HEK293 (cell line): ENCODE measurements around the gene DCC.

Source experiments
- CTCF ChIA-PET: fragments of 350-600 bp; formaldehyde crosslinking; extraction: SDS; loops from one replicate; lab custom pipeline; 2021; ENCODE audit warnings: antibody characterized with exemption; lab: Yijun Ruan, JAX
- POLR2A ChIA-PET: fragments of 300-600 bp; formaldehyde crosslinking; extraction: SDS; loops from one replicate; lab custom pipeline; 2020; ENCODE audit warnings: antibody characterized with exemption, inconsistent platforms; lab: Yijun Ruan, JAX
- H3K27ac ChIP-seq: fragments of 200-500 bp; sonication (Bioruptor generic); 2 replicates; pipeline ENCODE4 v1.5.1; 2014; ENCODE audit warnings: low read depth, low read length, control low read depth, inconsistent platforms; ENCODE audit errors: extremely low read depth
- H3K36me3 ChIP-seq, 2 experiments: fragments of 200-500 bp in 1 of 2; sonication (Bioruptor generic) in 1 of 2; 1 replicate in 1 of 2; 2 replicates in 1 of 2; pipeline ENCODE4 v1.5.1; 2014 to 2017; ENCODE audit warnings: inconsistent platforms in 2 of 2, low read length in 2 of 2; ENCODE audit not compliant: control insufficient read depth in 2 of 2, insufficient read depth in 1 of 2
- H3K4me1 ChIP-seq: fragments of 200-500 bp; sonication (Bioruptor generic); 2 replicates; pipeline ENCODE4 v1.5.1; 2014; ENCODE audit warnings: mild to moderate bottlenecking, low read length, inconsistent platforms; ENCODE audit not compliant: control insufficient read depth, insufficient read depth
- H3K4me3 ChIP-seq: 2 replicates; pipeline ENCODE4 v1.5.1; 2011; ENCODE audit warnings: low read depth, mild to moderate bottlenecking, control low read depth, low read length, moderate library complexity
- H3K9me3 ChIP-seq: fragments of 200-500 bp; sonication (Bioruptor generic); 2 replicates; pipeline ENCODE4 v1.5.1; 2014; ENCODE audit warnings: low read depth, low read length, inconsistent platforms; ENCODE audit not compliant: control insufficient read depth, insufficient read depth
- GFI1B ChIP-seq: fragments of 450-650 bp; formaldehyde crosslinking; IDR thresholded peaks from 2 replicates; pipeline ENCODE4 v1.5.1; 2016; ENCODE audit warnings: missing biosample characterization, missing genetic modification characterization
- GLI4 ChIP-seq: fragments of 450-650 bp; formaldehyde crosslinking; IDR thresholded peaks from 2 replicates; pipeline ENCODE4 v1.5.1; 2016; ENCODE audit warnings: missing biosample characterization, missing genetic modification characterization
- GLIS1 ChIP-seq: fragments of 450-650 bp; formaldehyde crosslinking; IDR thresholded peaks from 2 replicates; pipeline ENCODE4 v1.5.1; 2016; ENCODE audit warnings: missing biosample characterization, missing genetic modification characterization
- OSR2 ChIP-seq: fragments of 450-650 bp; formaldehyde crosslinking; IDR thresholded peaks from 2 replicates; pipeline ENCODE4 v1.5.1; 2016; ENCODE audit warnings: missing biosample characterization, missing genetic modification characterization
- PRDM2 ChIP-seq: fragments of 450-650 bp; formaldehyde crosslinking; IDR thresholded peaks from 2 replicates; pipeline ENCODE4 v1.5.1; 2016; ENCODE audit warnings: missing biosample characterization, missing genetic modification characterization, borderline replicate concordance
- REST ChIP-seq: fragments of 450-650 bp; formaldehyde crosslinking; IDR thresholded peaks from 2 replicates; pipeline ENCODE4 v1.5.1; 2016; ENCODE audit warnings: missing biosample characterization, missing genetic modification characterization
- SETDB1 ChIP-seq: IDR thresholded peaks from one replicate; pipeline ENCODE4 v1.6.1; 2017; ENCODE audit warnings: mild to moderate bottlenecking, low read length, moderate library complexity, mixed read lengths; ENCODE audit not compliant: insufficient read length
- SP7 ChIP-seq: fragments of 450-650 bp; formaldehyde crosslinking; IDR thresholded peaks from 2 replicates; pipeline ENCODE4 v1.5.1; 2016; ENCODE audit warnings: missing biosample characterization, missing genetic modification characterization
- YY1 ChIP-seq: fragments of 450-650 bp; formaldehyde crosslinking; IDR thresholded peaks from 2 replicates; pipeline ENCODE4 v1.5.1; 2018; ENCODE audit warnings: missing biosample characterization, missing genetic modification characterization
- ZBTB21 ChIP-seq: fragments of 450-650 bp; formaldehyde crosslinking; IDR thresholded peaks from 2 replicates; pipeline ENCODE4 v1.5.1; 2017; ENCODE audit warnings: missing biosample characterization, missing genetic modification characterization
- ZBTB7A ChIP-seq: fragments of 450-650 bp; formaldehyde crosslinking; IDR thresholded peaks from 2 replicates; pipeline ENCODE4 v1.5.1; 2016; ENCODE audit warnings: low read depth, missing biosample characterization, missing genetic modification characterization
- ZEB2 ChIP-seq: fragments of 450-650 bp; formaldehyde crosslinking; IDR thresholded peaks from 2 replicates; pipeline ENCODE4 v1.5.1; 2016; ENCODE audit warnings: missing biosample characterization, missing genetic modification characterization
- ZFHX2 ChIP-seq: fragments of 450-650 bp; formaldehyde crosslinking; conservative IDR thresholded peaks from 2 replicates; pipeline ENCODE4 v1.5.1; 2016; ENCODE audit warnings: missing biosample characterization, missing genetic modification characterization
- ZFP41 ChIP-seq: fragments of 450-650 bp; formaldehyde crosslinking; IDR thresholded peaks from 2 replicates; pipeline ENCODE4 v1.5.1; 2016; ENCODE audit warnings: missing biosample characterization, missing genetic modification characterization, borderline replicate concordance
- ZNF155 ChIP-seq: fragments of 450-650 bp; formaldehyde crosslinking; IDR thresholded peaks from 2 replicates; pipeline ENCODE4 v1.5.1; 2016; ENCODE audit warnings: missing biosample characterization, missing genetic modification characterization
- ZNF239 ChIP-seq: fragments of 450-650 bp; formaldehyde crosslinking; IDR thresholded peaks from 2 replicates; pipeline ENCODE4 v1.5.1; 2016; ENCODE audit warnings: missing biosample characterization, missing genetic modification characterization
- ZNF266 ChIP-seq: fragments of 450-650 bp; formaldehyde crosslinking; IDR thresholded peaks from 2 replicates; pipeline ENCODE4 v1.5.1; 2016; ENCODE audit warnings: missing biosample characterization, missing genetic modification characterization, low read depth
- ZNF280D ChIP-seq: fragments of 450-650 bp; formaldehyde crosslinking; IDR thresholded peaks from 2 replicates; pipeline ENCODE4 v1.5.1; 2016; ENCODE audit warnings: missing biosample characterization, missing genetic modification characterization
- ZNF354C ChIP-seq: fragments of 450-650 bp; formaldehyde crosslinking; IDR thresholded peaks from 2 replicates; pipeline ENCODE4 v1.5.1; 2016; ENCODE audit warnings: missing biosample characterization, missing genetic modification characterization, low read depth, borderline replicate concordance
- ZNF473 ChIP-seq: fragments of 450-650 bp; formaldehyde crosslinking; IDR thresholded peaks from 2 replicates; pipeline ENCODE4 v1.5.1; 2017; ENCODE audit warnings: missing biosample characterization, missing genetic modification characterization
- ZNF510 ChIP-seq: fragments of 450-650 bp; formaldehyde crosslinking; IDR thresholded peaks from 2 replicates; pipeline ENCODE4 v1.5.1; 2018; ENCODE audit warnings: mild to moderate bottlenecking, missing genetic modification characterization, missing biosample characterization; ENCODE audit not compliant: insufficient replicate concordance
- ZNF580 ChIP-seq: fragments of 450-650 bp; formaldehyde crosslinking; IDR thresholded peaks from 2 replicates; pipeline ENCODE4 v1.5.1; 2016; ENCODE audit warnings: missing biosample characterization, missing genetic modification characterization
- ZNF768 ChIP-seq: fragments of 450-650 bp; formaldehyde crosslinking; IDR thresholded peaks from 2 replicates; pipeline ENCODE4 v1.5.1; 2018; ENCODE audit warnings: missing biosample characterization, mild to moderate bottlenecking, missing genetic modification characterization
- ZSCAN23 ChIP-seq: fragments of 450-650 bp; formaldehyde crosslinking; IDR thresholded peaks from 2 replicates; pipeline ENCODE4 v1.5.1; 2016; ENCODE audit warnings: missing biosample characterization, missing genetic modification characterization
- ZXDB ChIP-seq: fragments of 450-650 bp; formaldehyde crosslinking; IDR thresholded peaks from 2 replicates; pipeline ENCODE4 v1.5.1; 2016; ENCODE audit warnings: missing biosample characterization, missing genetic modification characterization

DCC gene

GRCh38 chr18:53521068-53521467, 1181.1 kb downstream of the DCC start (continued):
- TF ChIP-seq PRDM2 (tag by site-specific recombination): no peak
- no peak for TF ChIP-seq ZNF580 (tag by site-specific recombination)
- TF ChIP-seq ZNF473 (tag by site-specific recombination): no peak
- no peak for TF ChIP-seq ZBTB21 (tag by site-specific recombination)
- TF ChIP-seq ZNF510 (tag by site-specific recombination): no peak
- TF ChIP-seq ZXDB: no peak
- TF ChIP-seq, all 188 proteins: peak for 0

- Histone ChIP-seq H3K4me1 (no peaks in the 10 kb centered on the region), H3K4me3 (no peak overlapping the region), H3K27ac (no peak overlapping the region), H3K36me3 (no peaks in the 10 kb centered on the region), H3K9me3 (no peaks in the 10 kb centered on the region)
- POLR2A ChIA-PET: no interaction called here
- CTCF ChIA-PET: no interaction called here
- TF ChIP-seq GFI1B (tag by site-specific recombination) (no peak), GLI4 (tag by site-specific recombination) (no peak), SP7 (tag by site-specific recombination) (no peak), ZNF354C (no peak), ZFP41 (no peak), SETDB1 (no peak), ZNF280D (no peak), ZEB2 (tag by site-specific recombination) (no peak), ZFHX2 (no peak), ZNF155 (no peak), ZNF768 (tag by site-specific recombination) (no peak), YY1 (tag by site-specific recombination) (no peak), ZNF266 (tag by site-specific recombination) (no peak), OSR2 (tag by site-specific recombination) (no peak), ZNF239 (no peak), ZBTB7A (no peak), ZSCAN23 (tag by site-specific recombination) (no peak), REST (tag by site-specific recombination) (no peak), GLIS1 (tag by site-specific recombination) (no peak)
These were observed 1186.3 kb downstream of the DCC start for GRCh38 chr18:53526101-53526870.
